ENCODE measurements around the gene POLR3A.

POLR3A gene

GRCh38 chr10:77989081-77989724 is 40.1 kb downstream of the POLR3A start:
- TF ChIP-seq CTCF (IDR thresholded peaks at IDR 0.05; ENCODE audit: insufficient read depth, low read length, missing control alignments): no peak
- no peak overlapping the region for H3K4me3 ChIP-seq (ENCODE audit: low read depth, low read length)
- POLR2A ChIA-PET: interaction anchor here (0.6 kb wide), 1 partner anchor 134 kb away, joined by 3 read pairs; no protein-coding TSS in a partner anchor
- DNase-seq (ENCODE audit: low read depth, low spot score): no peak
- CTCF ChIA-PET: interaction anchor here (1.1 to 1.5 kb wide), 3 partner anchors 41 to 143 kb away, joined by 3 to 4 read pairs (median 3); no protein-coding TSS in a partner anchor

- no peak overlapping the region for H3K4me3 ChIP-seq (ENCODE audit: low read depth, low read length)
- TF ChIP-seq CTCF (IDR thresholded peaks at IDR 0.05; ENCODE audit: insufficient read depth, low read length, missing control alignments): no peak
- no peak for DNase-seq (ENCODE audit: low read depth, low spot score)
- CTCF ChIA-PET: interaction anchor here (1.2 to 1.3 kb wide), 2 partner anchors 119 to 140 kb away, joined by 3 read pairs; no protein-coding TSS in a partner anchor
- POLR2A ChIA-PET: no interaction called here
Measured at GRCh38 chr10:77987671-77988255, 41.6 kb downstream of the POLR3A start.

GRCh38 chr10:77984986-77985385 is 44.3 kb downstream of the POLR3A start:
- ChIA-PET CTCF (no interaction called here), POLR2A (no interaction called here)
- DNase-seq (ENCODE audit: low read depth, low spot score): no peak
- no peak overlapping the region for H3K4me3 ChIP-seq (ENCODE audit: low read depth, low read length)
- TF ChIP-seq CTCF (IDR thresholded peaks at IDR 0.05; ENCODE audit: insufficient read depth, low read length, missing control alignments): no peak

GRCh38 chr10:77983384-77984341 is 45.7 kb downstream of the POLR3A start:
- ChIA-PET CTCF (interaction anchor here (1.3 to 2.3 kb wide), 8 partner anchors 8 to 139 kb away, joined by 3 to 21 read pairs (median 5); no protein-coding TSS in a partner anchor), POLR2A (interaction anchor here (0.9 to 1.0 kb wide), 2 partner anchors 12 to 58 kb away, joined by 3 to 5 read pairs; no protein-coding TSS in a partner anchor)
- no peak for TF ChIP-seq CTCF (IDR thresholded peaks at IDR 0.05; ENCODE audit: insufficient read depth, low read length, missing control alignments)
- DNase-seq (ENCODE audit: low read depth, low spot score): peak; percentile 26
- H3K4me3 ChIP-seq (ENCODE audit: low read depth, low read length): no peak overlapping the region

GRCh38 chr10:77981281-77981680 is 48.0 kb downstream of the POLR3A start:
- ChIA-PET CTCF (no interaction called here), POLR2A (no interaction called here)
- no peak for DNase-seq (ENCODE audit: low read depth, low spot score)
- H3K4me3 ChIP-seq (ENCODE audit: low read depth, low read length): no peak overlapping the region
- TF ChIP-seq CTCF (IDR thresholded peaks at IDR 0.05; ENCODE audit: insufficient read depth, low read length, missing control alignments): no peak
